GM23248 (cell line): ENCODE measurements around the gene LRRC63. TPM values are rescaled to one million over a fixed set of nuclear protein-coding genes. Genes with fewer than 3 reads are reported as not detected.

ENCODE experiments used
- DNase-seq: peaks from one replicate; pipeline ENCODE4 v3.0.0-alpha.2; 2015
- H2AFZ ChIP-seq: fragments of 200-600 bp; sonication (generic); 2 replicates; pipeline ENCODE4 v1.6.1; 2016; ENCODE audit warnings: antibody characterized with exemption
- H3F3A ChIP-seq: fragments of 200-600 bp; sonication (generic); 2 replicates; pipeline ENCODE4 v1.6.1; 2016; ENCODE audit warnings: mild to moderate bottlenecking, antibody characterized with exemption, mixed run types; ENCODE audit not compliant: insufficient read depth
- H3K27ac ChIP-seq: fragments of 200-600 bp; sonication (generic); 2 replicates; pipeline ENCODE4 v1.5.1; 2016; ENCODE audit warnings: mild to moderate bottlenecking
- H3K27me3 ChIP-seq: fragments of 200-600 bp; sonication (generic); replicated peaks from 2 replicates; pipeline ENCODE4 v1.6.1; 2016; ENCODE audit warnings: mild to moderate bottlenecking; ENCODE audit not compliant: insufficient read depth
- H3K36me3 ChIP-seq: fragments of 200-600 bp; sonication (generic); 2 replicates; pipeline ENCODE4 v1.6.1; 2016; ENCODE audit warnings: low read depth, mild to moderate bottlenecking
- H3K4me1 ChIP-seq: fragments of 200-600 bp; sonication (generic); 2 replicates; pipeline ENCODE4 v1.6.1; 2016; ENCODE audit warnings: mild to moderate bottlenecking; ENCODE audit not compliant: insufficient read depth
- H3K4me2 ChIP-seq: fragments of 200-600 bp; sonication (generic); one replicate; pipeline ENCODE4 v1.6.1; 2016; ENCODE audit warnings: mild to moderate bottlenecking; ENCODE audit not compliant: unreplicated experiment
- H3K4me3 ChIP-seq: fragments of 200-600 bp; sonication (generic); 2 replicates; pipeline ENCODE4 v1.5.1; 2016; ENCODE audit warnings: mild to moderate bottlenecking
- H3K79me2 ChIP-seq: fragments of 200-600 bp; sonication (generic); 2 replicates; pipeline ENCODE4 v1.6.1; 2016; ENCODE audit warnings: mild to moderate bottlenecking; ENCODE audit not compliant: insufficient read depth
- H3K9ac ChIP-seq: fragments of 200-600 bp; sonication (generic); 2 replicates; pipeline ENCODE4 v1.6.1; 2016; ENCODE audit warnings: mild to moderate bottlenecking
- H3K9me2 ChIP-seq: fragments of 200-600 bp; sonication (generic); 2 replicates; pipeline ENCODE4 v1.6.1; 2016; ENCODE audit warnings: mixed run types, mild to moderate bottlenecking, moderate library complexity; ENCODE audit not compliant: insufficient read depth
- H3K9me3 ChIP-seq: fragments of 200-600 bp; sonication (generic); one replicate; pipeline ENCODE4 v1.6.1; 2017; ENCODE audit warnings: low read depth
- H4K20me1 ChIP-seq: fragments of 200-600 bp; sonication (generic); 2 replicates; pipeline ENCODE4 v1.6.0; 2016; ENCODE audit not compliant: insufficient read depth
- EZH2 ChIP-seq: fragments of 200-600 bp; sonication (generic); IDR thresholded peaks from 2 replicates; pipeline ENCODE4 v1.6.1; 2018; ENCODE audit warnings: antibody characterized with exemption, mild to moderate bottlenecking; ENCODE audit not compliant: insufficient read depth, poor library complexity, severe bottlenecking
- EZH2phosphoT487 ChIP-seq: fragments of 200-600 bp; sonication (generic); IDR thresholded peaks from 2 replicates; pipeline ENCODE4 v1.6.1; 2018; ENCODE audit warnings: antibody characterized with exemption, moderate library complexity, mild to moderate bottlenecking, low read depth; ENCODE audit not compliant: insufficient read depth
- WGBS, 2 experiments: methylation state at CpG; one replicate each; pipeline ENCODE4 v1.1.6; 2015 to 2017; ENCODE audit warnings: low lambda C conversion rate in 2 of 2, low coverage in 1 of 2; ENCODE audit errors: missing lambda C conversion rate in 2 of 2; 5-methylcytosine and 5-hydroxymethylcytosine counted together
- in situ Hi-C: fragments of 300-500 bp; cut with MboI; formaldehyde crosslinking; loops from 2 replicates; pipeline ENCODE4 v1.15.0; 2020
- polyA plus RNA-seq: library from polyadenylated mRNA; unstranded; fragments of >200 nt; fragmentation: Nextera tagmentation; extraction: Ambion mirVana; gene quantifications from 2 replicates; pipeline ENCODE4 v1.2.1, GENCODE V29; 2016
- total RNA-seq: library from RNA; depleted of rRNA; stranded (reverse); fragments of >200 nt; shearing (Covaris generic); gene quantifications from 2 replicates; pipeline ENCODE4 v1.2.3, GENCODE V29; 2014

LRRC63 gene
- total and polyA plus RNA-seq, 2 experiments from 2014 or later, result not detected

- in situ Hi-C loops, result no loop called here
- WGBS, 2 experiments, result 45 to 62% methylated on average over 2 of the region's 2 CpGs
Measured at GRCh38 chr13:46182491-46182877, 29.2 kb upstream of the LRRC63 start.

GRCh38 chr13:46183018-46183946, 28.4 kb upstream of the LRRC63 start:
- Histone ChIP-seq H3K9ac (no peak overlapping the region), H2AFZ (no peak overlapping the region), H3K27ac (no peak overlapping the region), H3K4me2 (no peak overlapping the region), H3K9me2 (no peaks in the 10 kb centered on the region), H3K36me3 (no peaks in the 10 kb centered on the region), H3K4me3 (no peak overlapping the region), H3K27me3 (peaks cover 23% of the 10 kb centered on the region; the same call in 1 of the 2 replicates), H3F3A (no peaks in the 10 kb centered on the region), H4K20me1 (no peaks in the 10 kb centered on the region), H3K9me3 (no peaks in the 10 kb centered on the region), H3K79me2 (no peaks in the 10 kb centered on the region), H3K4me1 (no peaks in the 10 kb centered on the region)
- no peak for DNase-seq
- TF ChIP-seq EZH2phosphoT487 (no peak), EZH2 (no peak)
- 87 to 89% methylated on average over 15 of the region's 15 CpGs for WGBS, 2 experiments
- in situ Hi-C loops, result no loop called here

More at GRCh38 chr13:46182491-46182877, 29.2 kb upstream of the LRRC63 start:
- H3K4me3 ChIP-seq, result no peak overlapping the region
- H3K9me2 ChIP-seq, result no peaks in the 10 kb centered on the region
- no peak overlapping the region for H3K9ac ChIP-seq
- H3K36me3 ChIP-seq, result no peaks in the 10 kb centered on the region
- H3F3A ChIP-seq, result no peaks in the 10 kb centered on the region
- DNase-seq, result no peak
- H3K4me2 ChIP-seq, result no peak overlapping the region
- no peaks in the 10 kb centered on the region for H3K79me2 ChIP-seq
- no peak overlapping the region for H3K27ac ChIP-seq
- no peak for TF ChIP-seq EZH2phosphoT487
- no peak for TF ChIP-seq EZH2
- no peak overlapping the region for H2AFZ ChIP-seq
- H3K4me1 ChIP-seq, result no peaks in the 10 kb centered on the region
- H3K9me3 ChIP-seq, result no peaks in the 10 kb centered on the region
- H3K27me3 ChIP-seq, result peaks cover 20% of the 10 kb centered on the region; the same call in 1 of the 2 replicates
- H4K20me1 ChIP-seq, result no peaks in the 10 kb centered on the region

GRCh38 chr13:46184277-46184699, 27.4 kb upstream of the LRRC63 start:
- H3K27ac ChIP-seq, result no peak overlapping the region
- no peaks in the 10 kb centered on the region for H3K9me3 ChIP-seq
- H3K27me3 ChIP-seq, result peaks cover 29% of the 10 kb centered on the region; the same call in 1 of the 2 replicates
- no peaks in the 10 kb centered on the region for H3F3A ChIP-seq
- H3K79me2 ChIP-seq, result no peaks in the 10 kb centered on the region
- WGBS, 2 experiments, result 20 to 24% methylated on average over 6 of the region's 6 CpGs
- H4K20me1 ChIP-seq, result no peaks in the 10 kb centered on the region
- H2AFZ ChIP-seq, result no peak overlapping the region
- H3K9me2 ChIP-seq, result no peaks in the 10 kb centered on the region
- H3K36me3 ChIP-seq, result no peaks in the 10 kb centered on the region
- H3K4me3 ChIP-seq, result no peak overlapping the region
- H3K4me1 ChIP-seq, result no peaks in the 10 kb centered on the region
- H3K4me2 ChIP-seq, result no peak overlapping the region
- in situ Hi-C loops, result no loop called here
- DNase-seq, result peak; percentile 22
- no peak overlapping the region for H3K9ac ChIP-seq
- TF ChIP-seq EZH2 (no peak), EZH2phosphoT487 (no peak)

- 84 to 88% methylated on average over 4 of the region's 4 CpGs for WGBS, 2 experiments
- H4K20me1 ChIP-seq, result no peaks in the 10 kb centered on the region
Measured at GRCh38 chr13:46185634-46186033, 26.1 kb upstream of the LRRC63 start.

More at GRCh38 chr13:46185634-46186033, 26.1 kb upstream of the LRRC63 start:
- H3K27ac ChIP-seq, result no peak overlapping the region
- H3K4me3 ChIP-seq, result no peak overlapping the region
- H3K27me3 ChIP-seq, result peaks cover 29% of the 10 kb centered on the region; the same call in 1 of the 2 replicates
- no peaks in the 10 kb centered on the region for H3K9me2 ChIP-seq
- no peak for DNase-seq
- no peaks in the 10 kb centered on the region for H3K79me2 ChIP-seq
- in situ Hi-C loops, result no loop called here
- no peaks in the 10 kb centered on the region for H3K36me3 ChIP-seq
- no peak overlapping the region for H2AFZ ChIP-seq
- H3K4me1 ChIP-seq, result no peaks in the 10 kb centered on the region
- no peak overlapping the region for H3K4me2 ChIP-seq
- no peak overlapping the region for H3K9ac ChIP-seq
- H3F3A ChIP-seq, result no peaks in the 10 kb centered on the region
- no peaks in the 10 kb centered on the region for H3K9me3 ChIP-seq
- TF ChIP-seq EZH2 (no peak), EZH2phosphoT487 (no peak)
